ENCODE results near the gene FRMD5.
A peak's percentile ranks its signal among the peaks of the same experiment; 100 is the strongest.

Gene FRMD5

GRCh38 chr15:43883571-43883970 lies 311.5 kb downstream of the FRMD5 start:
- H4K20me1 ChIP-seq (ENCODE audit: insufficient read depth, low read length): no peaks in the 10 kb centered on the region
- no peaks in the 10 kb centered on the region for H3K4me1 ChIP-seq (ENCODE audit: insufficient read depth, low read length)
- DNase-seq (no peak), ATAC-seq (ENCODE audit: insufficient read depth, low read depth) (no peak)
- H3K4me3 ChIP-seq (ENCODE audit: low read depth in 1 of 2, low read length in 2 of 2): no peak overlapping the region
- no peaks in the 10 kb centered on the region for H3K79me2 ChIP-seq (ENCODE audit: insufficient read depth, low read length)
- TF ChIP-seq CTCF (IDR thresholded peaks at IDR 0.05; ENCODE audit: borderline replicate concordance, extremely low read depth, low read length, poor library complexity, severe bottlenecking) (no peak), EZH2 (IDR thresholded peaks at IDR 0.05; ENCODE audit: borderline replicate concordance, low read depth, low read length, severe bottlenecking) (no peak)
- peaks cover 54% of the 10 kb centered on the region for H3K36me3 ChIP-seq (ENCODE audit: insufficient read depth, low read length)
- H2AFZ ChIP-seq (ENCODE audit: low read depth, low read length): no peak overlapping the region
- no peak overlapping the region for H3K9ac ChIP-seq (ENCODE audit: low read depth, low read length)
- no peaks in the 10 kb centered on the region for H3K9me3 ChIP-seq (ENCODE audit: insufficient read depth, low read length, severe bottlenecking)
- no peak overlapping the region for H3K4me2 ChIP-seq (ENCODE audit: insufficient read depth, low read length)
- H3K27ac ChIP-seq (ENCODE audit: low read length): no peak overlapping the region
- no peaks in the 10 kb centered on the region for H3K27me3 ChIP-seq (ENCODE audit: insufficient read depth, low read length, poor library complexity)

GRCh38 chr15:43881944-43882343 lies 313.1 kb downstream of the FRMD5 start:
- H3K4me1 ChIP-seq (ENCODE audit: insufficient read depth, low read length): no peaks in the 10 kb centered on the region
- H4K20me1 ChIP-seq (ENCODE audit: insufficient read depth, low read length): no peaks in the 10 kb centered on the region; the same call in 1 of the 2 replicates
- TF ChIP-seq EZH2 (IDR thresholded peaks at IDR 0.05; ENCODE audit: borderline replicate concordance, low read depth, low read length, severe bottlenecking) (no peak), CTCF (IDR thresholded peaks at IDR 0.05; ENCODE audit: borderline replicate concordance, extremely low read depth, low read length, poor library complexity, severe bottlenecking) (peak; percentile 57)
- ATAC-seq (ENCODE audit: insufficient read depth, low read depth) (peak; percentile 47; the same call in 1 of the 3 replicates), DNase-seq (no peak)
- no peaks in the 10 kb centered on the region for H3K9me3 ChIP-seq (ENCODE audit: insufficient read depth, low read length, severe bottlenecking)
- no peaks in the 10 kb centered on the region for H3K79me2 ChIP-seq (ENCODE audit: insufficient read depth, low read length)
- H3K27ac ChIP-seq (ENCODE audit: low read length): no peak overlapping the region
- H2AFZ ChIP-seq (ENCODE audit: low read depth, low read length): no peak overlapping the region
- H3K4me2 ChIP-seq (ENCODE audit: insufficient read depth, low read length): no peak overlapping the region
- no peak overlapping the region for H3K4me3 ChIP-seq (ENCODE audit: low read depth in 1 of 2, low read length in 2 of 2)
- H3K27me3 ChIP-seq (ENCODE audit: insufficient read depth, low read length, poor library complexity): no peaks in the 10 kb centered on the region
- peaks cover 68% of the 10 kb centered on the region for H3K36me3 ChIP-seq (ENCODE audit: insufficient read depth, low read length)
- no peak overlapping the region for H3K9ac ChIP-seq (ENCODE audit: low read depth, low read length)

- Histone ChIP-seq H3K9me3 (ENCODE audit: insufficient read depth, low read length, severe bottlenecking) (no peaks in the 10 kb centered on the region), H3K4me1 (ENCODE audit: insufficient read depth, low read length) (no peaks in the 10 kb centered on the region), H3K4me2 (ENCODE audit: insufficient read depth, low read length) (no peak overlapping the region), H3K9ac (ENCODE audit: low read depth, low read length) (no peak overlapping the region), H3K4me3 (ENCODE audit: low read depth in 1 of 2, low read length in 2 of 2) (no peak overlapping the region), H4K20me1 (ENCODE audit: insufficient read depth, low read length) (no peaks in the 10 kb centered on the region; the same call in 1 of the 2 replicates), H3K79me2 (ENCODE audit: insufficient read depth, low read length) (no peaks in the 10 kb centered on the region), H3K27ac (ENCODE audit: low read length) (no peak overlapping the region), H3K36me3 (ENCODE audit: insufficient read depth, low read length) (peaks cover 71% of the 10 kb centered on the region), H3K27me3 (ENCODE audit: insufficient read depth, low read length, poor library complexity) (no peaks in the 10 kb centered on the region), H2AFZ (ENCODE audit: low read depth, low read length) (no peak overlapping the region)
- DNase-seq (no peak), ATAC-seq (ENCODE audit: insufficient read depth, low read depth) (no peak)
- TF ChIP-seq EZH2 (IDR thresholded peaks at IDR 0.05; ENCODE audit: borderline replicate concordance, low read depth, low read length, severe bottlenecking) (no peak), CTCF (IDR thresholded peaks at IDR 0.05; ENCODE audit: borderline replicate concordance, extremely low read depth, low read length, poor library complexity, severe bottlenecking) (no peak)
Measured at GRCh38 chr15:43881245-43881644, 313.8 kb downstream of the FRMD5 start.
